IPS-18c (cell line): Measurements from ENCODE around the gene DFFB.

Experiments used
- H3K4me3 ChIP-seq: 2 replicates; pipeline ENCODE4 v1.7.0; 2013; ENCODE audit warnings: low read depth, mild to moderate bottlenecking, low read length, moderate library complexity; ENCODE audit not compliant: insufficient read depth
- H3K9me3 ChIP-seq: one replicate; pipeline ENCODE4 v1.6.1; 2013; ENCODE audit warnings: mild to moderate bottlenecking, low read length, moderate library complexity; ENCODE audit not compliant: control insufficient read depth, insufficient read depth

Gene DFFB

DNA sequence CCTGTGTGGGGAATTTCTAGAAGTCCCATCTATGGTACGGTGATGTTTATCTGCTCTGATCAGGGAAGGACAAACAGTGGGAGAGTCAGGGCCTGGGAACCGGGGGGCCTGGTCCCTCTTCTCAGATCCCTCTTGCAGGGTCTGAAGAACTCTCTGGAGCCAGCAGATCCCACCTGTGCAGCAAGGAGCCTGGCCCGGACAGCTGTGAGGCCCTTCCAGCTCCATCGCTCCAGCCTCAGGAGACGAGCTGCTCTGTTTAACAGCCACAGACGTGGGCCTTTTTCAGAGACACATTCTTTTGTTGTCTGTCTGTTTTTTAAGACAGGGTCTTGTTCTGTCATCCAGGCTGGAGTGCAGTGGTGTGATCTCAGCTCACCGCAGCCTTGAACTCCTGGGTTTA lies 28.3 kb downstream of the DFFB start:
- H3K9me3 ChIP-seq, result no peaks in the 10 kb centered on the region
- H3K4me3 ChIP-seq, result no peak overlapping the region

DNA sequence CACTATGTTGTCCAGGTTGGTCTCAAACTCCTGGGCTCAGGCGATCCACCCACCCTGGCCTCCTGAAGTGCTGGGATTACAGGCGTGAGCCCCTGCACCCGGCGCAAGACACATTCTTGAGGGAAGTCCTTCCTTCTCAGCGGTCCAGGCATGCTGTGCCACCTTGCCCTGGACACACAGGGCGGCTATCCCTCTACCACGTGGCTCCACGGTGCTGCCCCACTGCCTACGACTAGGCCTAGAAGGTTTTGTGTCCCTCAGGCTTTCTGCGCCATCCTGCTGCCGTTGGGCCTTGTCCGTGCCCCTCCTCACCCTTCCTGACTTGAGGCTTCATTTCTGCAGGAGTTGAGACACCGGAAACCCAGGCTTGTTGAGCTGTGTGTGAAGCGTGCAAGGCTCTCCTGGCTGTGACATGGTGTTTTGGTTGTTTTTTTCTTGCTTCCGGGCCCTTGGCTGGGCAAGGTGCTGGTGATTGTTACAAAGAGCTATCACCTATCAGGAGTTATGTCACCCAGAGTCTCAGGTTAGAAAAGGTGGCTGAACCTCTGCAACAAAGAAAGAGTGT lies 28.9 kb downstream of the DFFB start:
- no peaks in the 10 kb centered on the region for H3K9me3 ChIP-seq
- H3K4me3 ChIP-seq, result no peak overlapping the region

GRCh38 chr1:3886691-3887090 lies 29.4 kb downstream of the DFFB start:
- Histone ChIP-seq H3K4me3 (no peak overlapping the region), H3K9me3 (no peaks in the 10 kb centered on the region)

DNA sequence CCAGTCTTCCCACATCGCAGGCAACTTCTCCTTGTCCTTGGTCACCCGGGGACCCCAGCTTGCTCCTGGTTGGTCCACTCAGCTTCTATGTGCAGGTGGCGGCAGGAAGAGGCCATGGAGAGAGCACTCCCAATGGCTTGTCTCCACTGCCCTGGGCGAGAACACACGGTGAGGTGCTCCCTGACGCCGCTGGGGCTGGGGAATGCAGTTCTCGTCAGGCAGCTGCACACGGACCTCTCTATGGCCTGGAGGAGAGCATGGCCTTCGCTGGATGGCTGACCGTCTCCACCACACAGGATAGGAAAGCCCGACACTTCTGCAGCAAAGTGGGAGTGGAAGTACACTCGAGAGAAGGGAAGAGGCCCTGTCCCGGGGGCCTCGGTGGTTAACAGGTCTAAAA lies 31.0 kb downstream of the DFFB start:
- Histone ChIP-seq H3K4me3 (no peak overlapping the region), H3K9me3 (no peaks in the 10 kb centered on the region)

- no peak overlapping the region for H3K4me3 ChIP-seq
- H3K9me3 ChIP-seq, result no peaks in the 10 kb centered on the region
These were observed 32.7 kb downstream of the DFFB start for GRCh38 chr1:3889936-3890335.

DNA sequence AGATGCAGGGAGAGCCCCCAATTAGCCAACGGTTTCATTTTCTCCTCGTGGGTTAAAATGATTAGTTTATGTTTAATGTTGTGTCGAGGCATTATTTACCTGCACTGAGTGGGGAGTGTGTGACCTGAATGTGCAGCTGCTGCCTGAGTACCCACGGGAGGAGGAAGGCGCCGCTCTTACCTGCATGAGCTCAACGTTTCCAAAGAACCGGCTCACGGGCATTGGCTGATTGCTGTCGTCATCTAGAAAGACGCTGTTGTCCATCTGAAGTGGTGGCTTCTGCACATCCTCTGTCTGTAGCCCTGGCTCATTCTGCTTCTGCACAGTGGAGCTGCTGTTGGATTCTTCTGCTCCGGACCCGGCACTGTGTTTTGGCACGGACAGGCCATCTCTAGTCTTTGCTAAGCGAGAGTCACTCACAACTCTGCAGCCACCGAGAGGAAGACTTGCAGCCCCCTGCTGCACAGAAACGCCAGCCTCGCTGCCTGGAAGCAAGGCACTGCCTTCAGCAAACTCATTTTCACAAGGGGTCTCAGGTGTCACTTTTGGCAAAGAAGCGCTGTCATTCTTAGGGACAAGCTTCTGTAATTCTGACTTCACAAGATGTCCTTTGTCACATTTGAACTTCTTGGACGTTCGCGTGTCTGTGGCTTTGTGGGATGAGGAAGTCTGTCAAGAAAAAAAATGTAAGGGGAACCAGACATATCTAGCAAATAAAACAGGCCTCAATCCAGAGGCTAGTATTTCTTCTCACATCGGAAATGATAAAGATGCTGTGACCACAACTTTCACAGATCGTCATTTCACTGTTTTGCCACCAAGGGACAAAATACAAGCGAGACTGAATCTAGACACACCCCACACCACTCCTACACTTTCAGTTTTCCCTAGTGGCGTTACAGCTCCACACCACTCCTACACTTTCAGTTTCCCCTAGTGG lies 33.4 kb downstream of the DFFB start:
- Histone ChIP-seq H3K9me3 (no peaks in the 10 kb centered on the region), H3K4me3 (no peak overlapping the region)

- no peaks in the 10 kb centered on the region for H3K9me3 ChIP-seq
These were observed 34.1 kb downstream of the DFFB start for GRCh38 chr1:3891329-3891865.

GRCh38 chr1:3892748-3893147 lies 35.5 kb downstream of the DFFB start:
- Histone ChIP-seq H3K9me3 (no peaks in the 10 kb centered on the region), H3K4me3 (no peak overlapping the region)

More at GRCh38 chr1:3891329-3891865, 34.1 kb downstream of the DFFB start:
- no peak overlapping the region for H3K4me3 ChIP-seq

DNA sequence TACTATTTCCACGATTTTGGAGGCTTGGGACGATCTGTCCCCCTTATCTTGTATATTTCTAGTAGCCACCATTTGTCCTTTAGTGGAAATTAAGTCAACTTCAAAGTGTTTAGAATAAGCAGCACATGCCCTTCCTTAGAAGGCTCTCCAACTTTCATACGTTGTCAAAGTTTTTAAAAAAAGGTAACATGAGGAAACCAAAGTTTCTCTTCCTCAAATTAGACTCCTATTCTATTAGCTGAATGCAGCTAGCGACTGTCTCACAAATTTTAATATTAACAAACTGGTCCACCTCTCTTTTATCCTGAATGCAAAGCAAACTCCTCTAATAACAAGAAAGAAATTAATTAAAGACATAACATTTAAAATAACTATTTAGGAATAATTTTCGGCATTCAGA lies 35.9 kb downstream of the DFFB start:
- H3K9me3 ChIP-seq, result no peaks in the 10 kb centered on the region
- H3K4me3 ChIP-seq, result no peak overlapping the region

DNA sequence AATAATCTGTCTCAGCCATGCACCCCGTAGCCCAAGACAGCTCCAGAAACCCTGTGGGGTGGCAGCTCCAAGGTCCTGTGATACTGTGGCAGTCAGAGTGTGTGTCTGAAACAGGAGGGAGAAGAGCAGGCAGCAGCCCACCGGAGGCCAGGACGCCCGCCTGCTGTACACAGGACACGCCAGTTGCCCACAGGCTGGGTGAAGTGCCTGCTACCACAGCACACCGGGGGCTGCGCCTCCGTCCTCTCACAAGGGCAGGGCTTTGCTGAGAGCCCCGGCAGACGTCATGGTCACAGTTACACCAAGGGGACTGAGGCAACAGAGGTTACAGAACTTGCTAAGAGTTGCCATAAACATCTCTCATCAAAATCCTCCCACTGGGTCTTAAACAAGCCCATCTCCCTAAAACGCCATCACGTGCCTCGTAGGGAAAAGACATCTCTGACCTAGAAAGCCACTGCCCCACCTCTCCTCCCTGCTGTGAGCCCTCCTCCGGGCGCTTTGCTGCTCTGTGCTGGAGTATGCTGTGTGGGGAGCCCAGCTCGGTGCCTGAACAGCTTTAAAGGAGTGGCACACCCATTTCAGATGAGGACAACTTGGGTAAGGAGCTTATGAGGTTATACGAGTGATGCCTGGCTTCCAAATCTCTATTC lies 37.5 kb downstream of the DFFB start:
- Histone ChIP-seq H3K9me3 (no peaks in the 10 kb centered on the region), H3K4me3 (no peak overlapping the region)

GRCh38 chr1:3895279-3895950 lies 38.1 kb downstream of the DFFB start:
- H3K4me3 ChIP-seq, result no peak overlapping the region
- peaks cover 2% of the 10 kb centered on the region for H3K9me3 ChIP-seq

GRCh38 chr1:3895951-3896325 lies 38.7 kb downstream of the DFFB start:
- Histone ChIP-seq H3K9me3 (peaks cover 2% of the 10 kb centered on the region), H3K4me3 (no peak overlapping the region)

GRCh38 chr1:3896396-3897000 lies 39.2 kb downstream of the DFFB start:
- Histone ChIP-seq H3K4me3 (no peak overlapping the region), H3K9me3 (peaks cover 4% of the 10 kb centered on the region)

DNA sequence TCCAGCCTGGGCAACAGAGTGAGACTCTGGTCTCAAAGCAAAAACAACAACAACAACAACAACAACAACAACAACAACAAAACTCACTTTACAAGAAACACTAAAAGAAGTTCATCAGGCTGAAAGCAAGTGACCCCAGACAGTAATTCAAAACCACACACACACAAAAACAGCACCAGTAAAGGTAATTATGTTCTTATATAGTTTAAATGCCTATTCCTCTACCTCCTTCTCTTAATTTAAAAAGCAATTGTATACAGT lies 41.1 kb downstream of the DFFB start:
- Histone ChIP-seq H3K4me3 (no peak overlapping the region), H3K9me3 (peaks cover 4% of the 10 kb centered on the region)

GRCh38 chr1:3898994-3899753 lies 41.9 kb downstream of the DFFB start:
- H3K4me3 ChIP-seq, result peak overlapping the region; percentile 99

GRCh38 chr1:3899754-3900149 lies 42.5 kb downstream of the DFFB start:
- Histone ChIP-seq H3K4me3 (peak overlapping the region; percentile 99), H3K9me3 (peaks cover 4% of the 10 kb centered on the region)

More at GRCh38 chr1:3898994-3899753, 41.9 kb downstream of the DFFB start:
- peaks cover 4% of the 10 kb centered on the region for H3K9me3 ChIP-seq
